Adrenal gland (tissue), 12 donors: ENCODE data around the gene ULBP3. TPM values are rescaled to one million over a fixed set of nuclear protein-coding genes. Genes with fewer than 3 reads are reported as not detected.

Experiments
- DNase-seq, 7 donors: peaks; one replicate each; pipeline ENCODE4 v3.0.0-alpha.2; 2019 to 2020
- H3K27ac ChIP-seq, 5 donors: fragments of 200-600 bp; sonication (generic) in 4 of 5; 1 replicate in 3 of 5; 2 replicates in 2 of 5; pipeline versions ENCODE4 v1.5.1 to v1.8.0; 2016 to 2020; ENCODE audit warnings: mild to moderate bottlenecking in 1 of 5
- H3K27me3 ChIP-seq: fragments of 200-600 bp; 2 replicates; pipeline ENCODE4 v1.8.0; 2021
- H3K36me3 ChIP-seq, 2 donors: fragments of 200-600 bp; replicated peaks in 1 of 2; 1 replicate in 1 of 2; 2 replicates in 1 of 2; pipeline versions ENCODE4 v1.5.1 to v1.8.0; 2018 to 2022
- H3K4me1 ChIP-seq, 2 donors: fragments of 200-600 bp; replicated peaks in 1 of 2; 1 replicate in 1 of 2; 2 replicates in 1 of 2; pipeline versions ENCODE4 v1.5.1 to v1.8.0; 2018 to 2021
- H3K4me3 ChIP-seq, 4 donors: fragments of 200-600 bp; sonication (generic) in 3 of 4; one replicate each; pipeline ENCODE4 v1.5.1; 2016 to 2018
- H3K9me3 ChIP-seq, 3 donors: fragments of 200-600 bp; sonication (generic) in 1 of 3; replicated peaks in 1 of 3; 1 replicate in 2 of 3; 2 replicates in 1 of 3; pipeline versions ENCODE4 v1.5.1 to v1.8.0; 2016 to 2021
- CTCF ChIP-seq, 6 experiments: fragments of 450-650 bp in 4 of 6; fragments of 200-600 bp in 2 of 6; sonication (generic) in 1 of 6; IDR thresholded peaks; 1 replicate in 5 of 6; 2 replicates in 1 of 6; pipeline versions ENCODE4 v1.5.1 to v1.8.0; 2016 to 2021; ENCODE audit warnings: antibody characterized with exemption in 6 of 6, mild to moderate bottlenecking in 2 of 6, moderate library complexity in 1 of 6
- POLR2A ChIP-seq, 2 donors: fragments of 450-650 bp; IDR thresholded peaks; one replicate each; pipeline ENCODE4 v1.6.1; 2017; ENCODE audit warnings: antibody characterized with exemption in 2 of 2, mild to moderate bottlenecking in 2 of 2, moderate library complexity in 1 of 2
- WGBS, 4 donors: extraction: QIAGEN DNeasy Blood & Tissue Kit in 2 of 4; methylation state at CpG; one replicate each; pipeline versions ENCODE4 v1.1.5 to v1.1.7; 2013 to 2017; 5-methylcytosine and 5-hydroxymethylcytosine counted together
- intact Hi-C, 2 donors: fragments of 100-400 bp; cut with DNase I; formaldehyde crosslinking; loops; one replicate each; pipeline versions ENCODE4 v1.14.1 to v1.15.0; 2022 to 2023
- polyA plus RNA-seq, 3 donors: library from polyadenylated mRNA; stranded (reverse); fragments of 200-250 nt in 2 of 3; fragments of 350-450 nt in 1 of 3; fragmentation: Illumina TruSeq in 1 of 3; extraction: RNeasy Lipid Tissue Mini Kit (QIAGEN cat#74804) in 1 of 3; gene quantifications; one replicate each; pipeline ENCODE4 v1.2.3, GENCODE V29; 2013 to 2014
- total RNA-seq, 9 donors: library from RNA; depleted of rRNA in 4 of 9; stranded (reverse); fragments of >200 nt in 4 of 9; fragments of 120-200 nt in 1 of 9; fragmentation: NEBNext Ultra II Directional in 1 of 9; extraction: Animal tissue kit (Norgen Biotek cat#: 25700) in 1 of 9; gene quantifications; one replicate each; pipeline versions ENCODE4 v1.1.0 to v1.2.4, GENCODE V29; 2013 to 2023
- donor health status: healthy with polysubstance abuse.
- donor health status: Bipolar disorder and iron deficiency.
- donor health status: DM: yes; HTN: yes; CAD: no.
- donor health status: DM: no; HTN: no; CAD: no.
- donor health status: DM: no; HTN: no; CAD: no.
- donor health status: DM: yes; HTN: yes; CAD: no.

ULBP3 gene
- total and polyA plus RNA-seq, 12 donors = 0.17 to 15.6 (median 5.1) TPM

- 81 to 90% (median 86%) methylated on average over 12 of the region's 12 CpGs for WGBS, 4 donors
- Histone ChIP-seq H3K4me3 (no peak overlapping the region), H3K27ac (no peak overlapping the region), H3K27me3 (no peaks in the 10 kb centered on the region), H3K36me3 (no peaks in the 10 kb centered on the region), H3K4me1 (no peaks in the 10 kb centered on the region), H3K9me3 (no peaks in the 10 kb centered on the region)
- intact Hi-C loops = no loop called here
- no peak for DNase-seq
- no peak for TF ChIP-seq POLR2A (IDR thresholded peaks at IDR 0.05)
These were observed 12.8 kb downstream of the ULBP3 start for GRCh38 chr6:150056156-150056555.

- intact Hi-C loops = no loop called here
- H3K27ac ChIP-seq = no peak overlapping the region
- no peak for DNase-seq
- H3K4me1 ChIP-seq = no peaks in the 10 kb centered on the region
- no peaks in the 10 kb centered on the region for H3K36me3 ChIP-seq
- H3K9me3 ChIP-seq = no peaks in the 10 kb centered on the region
- H3K27me3 ChIP-seq = no peaks in the 10 kb centered on the region
- TF ChIP-seq CTCF (IDR thresholded peaks at IDR 0.05) (no peak), POLR2A (IDR thresholded peaks at IDR 0.05) (no peak)
- 80 to 92% (median 85%) methylated on average over 10 of the region's 10 CpGs for WGBS, 4 donors
- no peak overlapping the region for H3K4me3 ChIP-seq
These were observed 13.8 kb downstream of the ULBP3 start for GRCh38 chr6:150055131-150055530.

- no peaks in the 10 kb centered on the region for H3K9me3 ChIP-seq
- H3K36me3 ChIP-seq = no peaks in the 10 kb centered on the region
- WGBS, 4 donors = 56 to 82% (median 60%) methylated on average over 6 to 11 of the region's 11 CpGs
- TF ChIP-seq POLR2A (IDR thresholded peaks at IDR 0.05) = no peak
- TF ChIP-seq CTCF (IDR thresholded peaks at IDR 0.05) = no peak
- no peaks in the 10 kb centered on the region for H3K27me3 ChIP-seq
- intact Hi-C loops = no loop called here
- no peak overlapping the region for H3K27ac ChIP-seq
- no peaks in the 10 kb centered on the region for H3K4me1 ChIP-seq
- H3K4me3 ChIP-seq = no peak overlapping the region
- DNase-seq = no peak
These were observed 15.5 kb downstream of the ULBP3 start for GRCh38 chr6:150053450-150053849.

- intact Hi-C loops = no loop called here
- no peak overlapping the region for H3K4me3 ChIP-seq
- DNase-seq = no peak
- no peak for TF ChIP-seq CTCF (IDR thresholded peaks at IDR 0.05)
- no peak for TF ChIP-seq POLR2A (IDR thresholded peaks at IDR 0.05)
- H3K9me3 ChIP-seq = no peaks in the 10 kb centered on the region
- no peaks in the 10 kb centered on the region for H3K4me1 ChIP-seq
- H3K27ac ChIP-seq = no peak overlapping the region
- 48 to 60% (median 57%) methylated on average over 4 of the region's 4 CpGs for WGBS, 4 donors
- no peaks in the 10 kb centered on the region for H3K27me3 ChIP-seq
- H3K36me3 ChIP-seq = no peaks in the 10 kb centered on the region
These were observed 18.1 kb downstream of the ULBP3 start for GRCh38 chr6:150050846-150051245.

- TF ChIP-seq POLR2A (IDR thresholded peaks at IDR 0.05) (no peak), CTCF (IDR thresholded peaks at IDR 0.05) (no peak)
- no peak for DNase-seq
- WGBS, 4 donors = 70 to 84% (median 77%) methylated on average over 4 of the region's 4 CpGs
- intact Hi-C loops = no loop called here
- H3K27me3 ChIP-seq = no peaks in the 10 kb centered on the region
- H3K9me3 ChIP-seq = no peaks in the 10 kb centered on the region
- no peaks in the 10 kb centered on the region for H3K4me1 ChIP-seq
- no peaks in the 10 kb centered on the region for H3K36me3 ChIP-seq
- no peak overlapping the region for H3K4me3 ChIP-seq
- no peak overlapping the region for H3K27ac ChIP-seq
These were observed 20.8 kb downstream of the ULBP3 start for GRCh38 chr6:150048099-150048498.
